Upper lobe of left lung (tissue), 6 donors: ENCODE results near the gene ADCY9. TPM values are rescaled to one million over a fixed set of nuclear protein-coding genes. Genes with fewer than 3 reads are reported as not detected.
A peak's percentile ranks its signal among the peaks of the same experiment; 100 is the strongest.

Experiments used
- ATAC-seq, 2 donors: fragments of 200-7000 bp; cut with Tn5 transposase; one replicate each; pipeline ENCODE4 v1.9.1; 2022; ENCODE audit warnings: mild to moderate bottlenecking in 2 of 2, moderate library complexity in 2 of 2; ENCODE audit not compliant: low FRiP score in 2 of 2
- DNase-seq, 2 donors: peaks; one replicate each; pipeline ENCODE4 v3.0.0-alpha.2; 2019 to 2020
- H3K27ac ChIP-seq, 4 donors: fragments of 200-600 bp; sonication (generic); one replicate each; pipeline ENCODE4 v1.5.1; 2016 to 2019
- H3K27me3 ChIP-seq, 4 donors: fragments of 200-600 bp; sonication (generic); one replicate each; pipeline ENCODE4 v1.5.1; 2017 to 2019
- H3K36me3 ChIP-seq, 4 donors: fragments of 200-600 bp; sonication (generic); one replicate each; pipeline ENCODE4 v1.5.1; 2016 to 2019
- H3K4me1 ChIP-seq, 4 donors: fragments of 200-600 bp; sonication (generic); one replicate each; pipeline ENCODE4 v1.5.1; 2018 to 2019
- H3K4me3 ChIP-seq, 4 donors: fragments of 200-600 bp; sonication (generic); one replicate each; pipeline ENCODE4 v1.5.1; 2017 to 2019; ENCODE audit warnings: mild to moderate bottlenecking in 2 of 4, moderate library complexity in 1 of 4
- H3K9me3 ChIP-seq, 4 donors: fragments of 200-600 bp; sonication (generic); one replicate each; pipeline ENCODE4 v1.5.1; 2018 to 2019
- CTCF ChIP-seq, 6 experiments: fragments of 450-650 bp in 4 of 6; fragments of 200-600 bp in 2 of 6; sonication (generic) in 2 of 6; IDR thresholded peaks; one replicate each; pipeline ENCODE4 v1.5.1; 2016 to 2019; ENCODE audit warnings: antibody characterized with exemption in 6 of 6
- EP300 ChIP-seq, 4 donors: sonication (generic); formaldehyde crosslinking; IDR thresholded peaks; one replicate each; pipeline ENCODE4 v1.5.1; 2017; ENCODE audit warnings: antibody characterized with exemption in 4 of 4, control low read depth in 2 of 4
- POLR2A ChIP-seq, 4 donors: fragments of 450-650 bp; IDR thresholded peaks; one replicate each; pipeline ENCODE4 v1.5.1; 2016 to 2017; ENCODE audit warnings: antibody characterized with exemption in 4 of 4, mild to moderate bottlenecking in 2 of 4
- POLR2AphosphoS5 ChIP-seq, 2 donors: sonication (generic); formaldehyde crosslinking; IDR thresholded peaks; one replicate each; pipeline ENCODE4 v1.5.1; 2017; ENCODE audit warnings: antibody characterized with exemption in 2 of 2
- WGBS, 2 donors: methylation state at CpG; one replicate each; pipeline ENCODE4 v1.1.5; 2017 to 2018; 5-methylcytosine and 5-hydroxymethylcytosine counted together
- total RNA-seq, 6 donors: library from RNA; depleted of rRNA in 4 of 6; stranded (reverse); fragments of >200 nt in 4 of 6; gene quantifications; one replicate each; pipeline versions ENCODE4 v1.1.0 to v1.2.1, GENCODE V29; 2016 to 2021
- donor health status: DM: no; HTN: no; CAD: no; lungs with moderate emphysema.
- donor health status: DM: no; HTN: yes; CAD: no; lungs with severe emphysema.

The ADCY9 gene
- total RNA-seq, 6 donors from 2014 or later, result 46.0 to 80.7 (median 68.4) TPM

GRCh38 chr16:3922241-3922640, 194.0 kb downstream of the ADCY9 start:
- TF ChIP-seq CTCF (IDR thresholded peaks at IDR 0.05) (no peak), POLR2AphosphoS5 (IDR thresholded peaks at IDR 0.05) (no peak), POLR2A (IDR thresholded peaks at IDR 0.05) (no peak), EP300 (IDR thresholded peaks at IDR 0.05) (no peak)
- Histone ChIP-seq H3K9me3 (peaks cover 0 to 8% (median 2%) of the 10 kb centered on the region in 4 donors), H3K36me3 (no peaks in the 10 kb centered on the region), H3K27me3 (no peaks in the 10 kb centered on the region), H3K4me1 (no peaks in the 10 kb centered on the region), H3K27ac (no peak overlapping the region), H3K4me3 (no peak overlapping the region)
- ATAC-seq, result no peak
- DNase-seq, result no peak
- 64 to 75% methylated on average over 12 to 13 of the region's 13 CpGs for WGBS, 2 donors

- no peak for TF ChIP-seq POLR2A (IDR thresholded peaks at IDR 0.05)
- no peak for TF ChIP-seq POLR2AphosphoS5 (IDR thresholded peaks at IDR 0.05)
- TF ChIP-seq CTCF (IDR thresholded peaks at IDR 0.05), result no peak
- Histone ChIP-seq H3K27me3 (no peaks in the 10 kb centered on the region), H3K4me1 (no peaks in the 10 kb centered on the region), H3K9me3 (peaks cover 0 to 8% (median 2%) of the 10 kb centered on the region in 4 donors), H3K27ac (no peak overlapping the region), H3K4me3 (no peak overlapping the region), H3K36me3 (no peaks in the 10 kb centered on the region)
- DNase-seq, result peak in 1 of 2 donors; percentile 46
- WGBS, 2 donors, result 82 to 89% methylated on average over 6 to 8 of the region's 8 CpGs
- ATAC-seq, result peak in 1 of 2 donors; percentile 61
Measured at GRCh38 chr16:3920206-3920605, 196.0 kb downstream of the ADCY9 start.

- DNase-seq, result no peak
- no peaks in the 10 kb centered on the region for H3K4me1 ChIP-seq
- H3K9me3 ChIP-seq, result peaks cover 0 to 8% (median 2%) of the 10 kb centered on the region in 4 donors
- H3K27ac ChIP-seq, result no peak overlapping the region
- no peak overlapping the region for H3K4me3 ChIP-seq
- H3K27me3 ChIP-seq, result no peaks in the 10 kb centered on the region
- 81 to 86% methylated on average over 6 of the region's 6 CpGs for WGBS, 2 donors
- no peaks in the 10 kb centered on the region for H3K36me3 ChIP-seq
- TF ChIP-seq POLR2A (IDR thresholded peaks at IDR 0.05) (no peak), EP300 (IDR thresholded peaks at IDR 0.05) (no peak), CTCF (IDR thresholded peaks at IDR 0.05) (no peak), POLR2AphosphoS5 (IDR thresholded peaks at IDR 0.05) (no peak)
- no peak for ATAC-seq
Measured at GRCh38 chr16:3919413-3919812, 196.8 kb downstream of the ADCY9 start.

- no peak overlapping the region for H3K27ac ChIP-seq
- ATAC-seq (no peak), DNase-seq (peak in 1 of 2 donors; percentile 22)
- H3K9me3 ChIP-seq, result peaks cover 0 to 8% (median 2%) of the 10 kb centered on the region in 4 donors
- H3K27me3 ChIP-seq, result no peaks in the 10 kb centered on the region
- no peak overlapping the region for H3K4me3 ChIP-seq
- TF ChIP-seq POLR2AphosphoS5 (IDR thresholded peaks at IDR 0.05) (no peak), CTCF (IDR thresholded peaks at IDR 0.05) (no peak), POLR2A (IDR thresholded peaks at IDR 0.05) (no peak), EP300 (IDR thresholded peaks at IDR 0.05) (no peak)
- H3K36me3 ChIP-seq, result no peaks in the 10 kb centered on the region
- no peaks in the 10 kb centered on the region for H3K4me1 ChIP-seq
- 79 to 82% methylated on average over 14 to 17 of the region's 17 CpGs for WGBS, 2 donors
Measured at GRCh38 chr16:3915426-3916260, 200.6 kb downstream of the ADCY9 start.

GRCh38 chr16:3912897-3913296, 203.3 kb downstream of the ADCY9 start:
- Histone ChIP-seq H3K27me3 (no peaks in the 10 kb centered on the region), H3K4me1 (no peaks in the 10 kb centered on the region), H3K36me3 (no peaks in the 10 kb centered on the region), H3K4me3 (no peak overlapping the region), H3K27ac (no peak overlapping the region), H3K9me3 (no peaks in the 10 kb centered on the region)
- ATAC-seq, result no peak
- DNase-seq, result no peak
- TF ChIP-seq POLR2AphosphoS5 (IDR thresholded peaks at IDR 0.05) (no peak), EP300 (IDR thresholded peaks at IDR 0.05) (no peak), POLR2A (IDR thresholded peaks at IDR 0.05) (no peak), CTCF (IDR thresholded peaks at IDR 0.05) (no peak)
- 72 to 80% methylated on average over 6 of the region's 6 CpGs for WGBS, 2 donors
